ENCODE data around the gene GLRX3.

GLRX3 gene

DNA sequence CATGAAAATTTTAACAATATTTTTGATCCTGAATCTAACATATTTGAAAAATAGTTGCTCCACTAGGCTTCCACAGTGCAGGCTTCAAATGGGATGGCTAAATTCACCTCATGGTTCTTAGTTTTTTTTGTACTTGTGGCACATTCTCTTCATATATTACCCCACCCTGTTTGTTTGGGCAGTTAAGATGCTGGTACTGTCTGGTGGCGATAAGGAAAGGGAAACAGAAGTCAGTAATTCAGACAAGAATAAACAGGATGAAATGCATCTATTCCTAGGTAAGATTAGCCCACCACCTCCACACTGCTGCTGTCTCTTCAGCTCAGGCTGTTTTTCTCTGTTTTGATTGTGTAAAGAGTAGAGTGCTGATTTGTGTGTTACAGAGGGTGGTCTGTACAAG lies 44.2 kb downstream of the GLRX3 start:
- no peak for TF ChIP-seq CTCF (IDR thresholded peaks at IDR 0.05; ENCODE audit: extremely low read depth, missing control alignments)
- no peak for DNase-seq (ENCODE audit: low spot score)

DNA sequence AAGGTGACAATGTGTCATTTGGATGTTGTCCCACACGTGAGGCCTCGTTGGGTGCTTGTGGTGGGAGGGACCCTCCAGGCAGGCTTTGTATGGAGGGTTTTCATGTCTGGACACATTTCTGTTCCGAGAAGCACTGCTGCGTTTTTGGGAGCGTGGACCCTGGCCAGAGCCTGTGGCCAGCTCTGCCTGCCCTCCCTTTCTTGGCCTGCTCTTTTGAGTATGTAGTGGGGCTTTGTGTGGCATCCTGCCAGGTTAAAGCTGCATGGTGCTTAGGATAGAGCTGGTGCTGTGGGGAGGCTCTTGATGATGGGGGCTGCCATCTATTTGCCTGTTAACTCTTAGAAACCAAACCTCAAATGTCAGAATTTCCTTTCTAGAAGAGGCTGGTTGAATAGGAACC lies 45.7 kb downstream of the GLRX3 start:
- no peak for TF ChIP-seq CTCF (IDR thresholded peaks at IDR 0.05; ENCODE audit: extremely low read depth, missing control alignments)
- DNase-seq (ENCODE audit: low spot score): no peak

DNA sequence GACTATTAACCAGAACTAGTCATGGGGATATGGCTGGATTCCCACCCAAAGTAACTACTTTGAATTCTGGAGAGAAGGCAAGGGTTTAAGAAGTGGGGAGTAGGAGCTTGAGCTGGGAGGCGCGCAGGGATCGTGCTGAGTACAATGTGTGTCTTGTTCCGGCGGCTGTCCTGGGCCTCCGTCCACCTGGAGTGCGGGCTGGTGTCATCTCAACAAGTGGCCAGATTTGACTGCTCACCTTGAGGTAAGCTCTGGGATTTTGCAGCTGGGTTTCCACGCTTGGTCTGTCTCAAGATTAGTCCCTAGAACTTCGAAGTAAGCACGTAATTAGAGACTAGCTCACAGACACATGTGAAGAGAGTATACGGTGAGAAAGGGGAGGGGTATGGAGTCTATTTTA lies 49.4 kb downstream of the GLRX3 start:
- no peak for TF ChIP-seq CTCF (IDR thresholded peaks at IDR 0.05; ENCODE audit: extremely low read depth, missing control alignments)
- DNase-seq (ENCODE audit: low spot score): no peak

GRCh38 chr10:130188195-130189175 lies 52.3 kb downstream of the GLRX3 start:
- peak; percentile 12 for DNase-seq (ENCODE audit: low spot score)
- no peak for TF ChIP-seq CTCF (IDR thresholded peaks at IDR 0.05; ENCODE audit: extremely low read depth, missing control alignments)

DNA sequence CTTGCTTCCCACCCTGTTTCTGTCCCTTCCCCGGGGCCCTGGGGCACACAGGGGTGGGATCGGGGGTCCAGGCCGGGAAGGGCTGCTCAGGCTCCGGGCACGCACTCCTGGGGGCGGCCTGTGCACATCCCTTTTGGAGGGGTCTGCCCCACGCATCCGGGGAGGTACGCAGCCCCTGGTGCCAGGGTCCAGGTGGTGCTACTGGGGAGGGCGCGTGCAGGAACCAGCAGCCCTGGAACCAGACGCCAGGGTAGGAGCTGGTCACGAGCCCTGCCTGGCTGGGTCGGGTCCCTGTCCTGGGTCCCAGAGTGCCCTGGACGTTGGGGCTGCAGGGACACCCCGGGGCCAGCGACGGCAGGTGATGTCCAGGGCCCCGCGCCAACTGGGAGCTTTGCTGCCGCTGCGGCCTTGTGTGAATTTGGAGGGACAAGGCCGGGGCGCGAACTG lies 53.4 kb downstream of the GLRX3 start:
- peak; percentile 32 for DNase-seq (ENCODE audit: low spot score)
- TF ChIP-seq CTCF (IDR thresholded peaks at IDR 0.05; ENCODE audit: extremely low read depth, missing control alignments): no peak

DNA sequence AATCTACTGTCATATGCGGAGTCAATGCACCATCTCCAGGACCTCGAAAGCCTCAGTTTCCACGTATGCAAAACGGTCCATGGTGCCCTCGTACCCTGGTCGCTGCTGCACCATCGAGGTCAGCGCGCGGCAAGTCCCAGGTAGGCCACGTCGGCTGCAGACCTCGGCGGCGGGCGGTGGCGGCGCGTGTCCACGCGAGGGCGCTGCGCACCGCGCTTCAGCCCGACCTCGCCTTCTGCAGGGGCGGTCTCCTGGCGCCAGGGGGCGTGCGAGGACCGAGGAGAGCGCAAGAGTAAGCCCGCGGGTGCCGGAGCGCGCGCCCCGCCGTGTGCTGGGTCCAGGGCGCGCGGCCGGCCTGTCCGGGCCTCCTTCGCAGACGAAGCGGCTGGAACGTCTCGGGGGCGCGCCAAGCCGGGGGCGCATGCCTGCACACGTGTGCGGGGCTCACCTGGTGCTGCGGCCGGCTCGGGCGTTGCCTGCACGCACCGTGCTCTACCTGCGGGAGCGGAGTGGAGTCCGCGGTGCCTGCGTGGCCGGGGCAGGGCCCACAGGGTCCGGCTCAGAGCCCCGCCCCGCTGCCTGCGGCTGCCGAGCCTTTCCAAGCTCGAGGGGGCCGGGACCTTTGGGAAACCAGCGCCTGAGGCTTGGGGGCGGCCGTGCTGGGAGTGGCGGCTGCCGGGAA lies 54.0 kb downstream of the GLRX3 start:
- peak; percentile 100 for TF ChIP-seq CTCF (IDR thresholded peaks at IDR 0.05; ENCODE audit: extremely low read depth, missing control alignments)
- peak; percentile 97 for DNase-seq (ENCODE audit: low spot score)

DNA sequence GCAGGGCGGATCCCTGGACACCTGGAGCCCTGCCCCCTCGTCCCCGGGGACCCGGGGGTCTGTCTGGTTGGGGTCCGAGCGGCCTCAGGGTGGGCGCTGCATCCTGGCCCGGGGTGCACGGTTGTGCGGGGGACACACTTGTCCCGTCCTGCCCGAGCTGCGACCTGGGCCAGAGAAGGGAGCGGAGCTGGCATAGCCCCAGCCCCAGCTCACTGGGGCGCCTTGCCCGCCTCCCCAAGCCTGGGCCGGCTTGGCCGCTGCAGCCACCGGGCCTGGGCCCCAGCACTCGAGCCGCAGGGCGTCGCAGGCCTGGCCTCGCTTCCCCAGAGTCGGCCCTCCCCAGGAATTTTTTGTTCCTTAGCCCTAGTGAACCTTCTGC lies 54.5 kb downstream of the GLRX3 start:
- no peak for TF ChIP-seq CTCF (IDR thresholded peaks at IDR 0.05; ENCODE audit: extremely low read depth, missing control alignments)
- DNase-seq (ENCODE audit: low spot score): no peak
